AG10803 (cell line): Measurements from ENCODE around the gene MYORG.

ENCODE experiments used
- DNase-seq: peaks from one replicate; pipeline ENCODE4 v3.0.0; 2010; ENCODE audit warnings: low read depth
- H3K4me3 ChIP-seq: 2 replicates; pipeline ENCODE4 v1.5.1; 2011; ENCODE audit warnings: mild to moderate bottlenecking, low read length, control low read depth
- CTCF ChIP-seq: conservative IDR thresholded peaks from 2 replicates; pipeline ENCODE4 v1.5.1; 2011; ENCODE audit warnings: mild to moderate bottlenecking, low read length, control low read depth, inconsistent platforms

Gene MYORG

GRCh38 chr9:34374905-34375552 lies 1.7 kb downstream of the MYORG start:
- TF ChIP-seq CTCF, result no peak
- no peak for DNase-seq
- no peak overlapping the region for H3K4me3 ChIP-seq

- H3K4me3 ChIP-seq, result no peak overlapping the region
- TF ChIP-seq CTCF, result no peak
- no peak for DNase-seq
Measured at GRCh38 chr9:34374339-34374738, 2.4 kb downstream of the MYORG start.

GRCh38 chr9:34373749-34374148 lies 2.9 kb downstream of the MYORG start:
- DNase-seq, result no peak
- H3K4me3 ChIP-seq, result no peak overlapping the region
- TF ChIP-seq CTCF, result no peak

GRCh38 chr9:34372467-34373011 lies 4.2 kb downstream of the MYORG start:
- TF ChIP-seq CTCF, result no peak
- no peak for DNase-seq
- H3K4me3 ChIP-seq, result no peak overlapping the region

- no peak overlapping the region for H3K4me3 ChIP-seq
- no peak for DNase-seq
- TF ChIP-seq CTCF, result no peak
Measured at GRCh38 chr9:34371886-34372466, 4.7 kb downstream of the MYORG start.

- no peak; the same call in 1 of the 2 replicates for TF ChIP-seq CTCF
- DNase-seq, result no peak
- H3K4me3 ChIP-seq, result peak overlapping the region; percentile 55
Measured at GRCh38 chr9:34370970-34371880, 5.5 kb downstream of the MYORG start.
